RWPE2 (cell line): ENCODE results near the gene SDK2.

ENCODE experiments used
- ATAC-seq: fragments of 200-7000 bp; cut with Tn5 transposase; 3 replicates; pipeline ENCODE4 v1.9.1; 2021; ENCODE audit warnings: low read depth
- DNase-seq: peaks from one replicate; pipeline ENCODE4 v3.0.0-alpha.2; 2020; ENCODE audit warnings: low spot score
- H3K27ac ChIP-seq: fragments of 450-650 bp; 2 replicates; pipeline ENCODE4 v1.5.1; 2017; ENCODE audit warnings: mild to moderate bottlenecking; ENCODE audit not compliant: poor library complexity, severe bottlenecking
- H3K27me3 ChIP-seq: fragments of 250-450 bp; sonication (Bioruptor Pico); 2 replicates; pipeline ENCODE4 v1.5.1; 2021; ENCODE audit warnings: mild to moderate bottlenecking, moderate library complexity; ENCODE audit not compliant: insufficient read depth, poor library complexity, severe bottlenecking
- H3K36me3 ChIP-seq: fragments of 250-450 bp; sonication (Bioruptor Pico); 2 replicates; pipeline ENCODE4 v1.5.1; 2020; ENCODE audit warnings: low read depth, mild to moderate bottlenecking, moderate library complexity
- H3K4me1 ChIP-seq: fragments of 250-450 bp; sonication (Bioruptor Pico); 2 replicates; pipeline ENCODE4 v1.5.1; 2021; ENCODE audit warnings: mild to moderate bottlenecking, moderate library complexity; ENCODE audit not compliant: insufficient read depth, poor library complexity, severe bottlenecking
- H3K4me3 ChIP-seq: fragments of 250-450 bp; sonication (Bioruptor Pico); 2 replicates; pipeline ENCODE4 v1.5.1; 2021; ENCODE audit warnings: mild to moderate bottlenecking, moderate library complexity; ENCODE audit not compliant: severe bottlenecking
- H3K9me3 ChIP-seq: fragments of 250-450 bp; sonication (Bioruptor Pico); 2 replicates; pipeline ENCODE4 v1.5.1; 2021; ENCODE audit warnings: mild to moderate bottlenecking, moderate library complexity; ENCODE audit not compliant: severe bottlenecking
- TF ChIP-seq, protein P1 (sequence below): fragments of 450-650 bp; IDR thresholded peaks from one replicate; pipeline ENCODE4 v1.5.1; 2017; ENCODE audit warnings: mild to moderate bottlenecking, moderate library complexity; ENCODE audit not compliant: poor library complexity, severe bottlenecking

The SDK2 gene

DNA sequence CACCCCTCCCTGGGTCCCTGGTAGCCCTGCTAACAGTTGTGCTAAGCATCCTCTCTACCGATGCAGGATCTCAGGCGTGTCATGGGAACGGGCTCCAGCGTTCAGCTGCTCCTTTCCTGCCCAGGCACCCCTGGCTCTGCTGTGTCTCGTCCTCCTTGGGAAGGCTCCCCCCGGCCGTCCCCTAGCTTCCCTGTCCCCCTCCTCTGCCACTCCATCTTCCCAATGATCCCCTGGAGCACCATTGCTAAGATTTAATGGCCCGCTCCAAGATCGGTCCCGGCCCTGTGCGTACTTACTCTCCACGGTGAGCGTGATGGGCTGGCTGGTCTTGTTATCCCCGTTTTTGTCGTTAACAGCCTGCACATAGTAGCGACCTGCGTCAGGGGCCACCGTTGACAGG, 196.9 kb downstream of the SDK2 start:
- TF ChIP-seq, protein P1, sequence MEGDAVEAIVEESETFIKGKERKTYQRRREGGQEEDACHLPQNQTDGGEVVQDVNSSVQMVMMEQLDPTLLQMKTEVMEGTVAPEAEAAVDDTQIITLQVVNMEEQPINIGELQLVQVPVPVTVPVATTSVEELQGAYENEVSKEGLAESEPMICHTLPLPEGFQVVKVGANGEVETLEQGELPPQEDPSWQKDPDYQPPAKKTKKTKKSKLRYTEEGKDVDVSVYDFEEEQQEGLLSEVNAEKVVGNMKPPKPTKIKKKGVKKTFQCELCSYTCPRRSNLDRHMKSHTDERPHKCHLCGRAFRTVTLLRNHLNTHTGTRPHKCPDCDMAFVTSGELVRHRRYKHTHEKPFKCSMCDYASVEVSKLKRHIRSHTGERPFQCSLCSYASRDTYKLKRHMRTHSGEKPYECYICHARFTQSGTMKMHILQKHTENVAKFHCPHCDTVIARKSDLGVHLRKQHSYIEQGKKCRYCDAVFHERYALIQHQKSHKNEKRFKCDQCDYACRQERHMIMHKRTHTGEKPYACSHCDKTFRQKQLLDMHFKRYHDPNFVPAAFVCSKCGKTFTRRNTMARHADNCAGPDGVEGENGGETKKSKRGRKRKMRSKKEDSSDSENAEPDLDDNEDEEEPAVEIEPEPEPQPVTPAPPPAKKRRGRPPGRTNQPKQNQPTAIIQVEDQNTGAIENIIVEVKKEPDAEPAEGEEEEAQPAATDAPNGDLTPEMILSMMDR, result no peak
- no peaks in the 10 kb centered on the region for H3K9me3 ChIP-seq
- no peaks in the 10 kb centered on the region for H3K36me3 ChIP-seq
- ATAC-seq (no peak), DNase-seq (no peak)
- no peak overlapping the region for H3K4me3 ChIP-seq
- H3K4me1 ChIP-seq, result no peaks in the 10 kb centered on the region
- H3K27me3 ChIP-seq, result no peaks in the 10 kb centered on the region
- no peak overlapping the region for H3K27ac ChIP-seq

GRCh38 chr17:73446617-73447016, 197.6 kb downstream of the SDK2 start:
- H3K27ac ChIP-seq, result no peak overlapping the region
- H3K4me3 ChIP-seq, result no peak overlapping the region
- no peaks in the 10 kb centered on the region for H3K9me3 ChIP-seq
- H3K4me1 ChIP-seq, result no peaks in the 10 kb centered on the region
- TF ChIP-seq, protein P1, result no peak
- H3K36me3 ChIP-seq, result no peaks in the 10 kb centered on the region
- ATAC-seq, result no peak
- no peak for DNase-seq
- no peaks in the 10 kb centered on the region for H3K27me3 ChIP-seq

DNA sequence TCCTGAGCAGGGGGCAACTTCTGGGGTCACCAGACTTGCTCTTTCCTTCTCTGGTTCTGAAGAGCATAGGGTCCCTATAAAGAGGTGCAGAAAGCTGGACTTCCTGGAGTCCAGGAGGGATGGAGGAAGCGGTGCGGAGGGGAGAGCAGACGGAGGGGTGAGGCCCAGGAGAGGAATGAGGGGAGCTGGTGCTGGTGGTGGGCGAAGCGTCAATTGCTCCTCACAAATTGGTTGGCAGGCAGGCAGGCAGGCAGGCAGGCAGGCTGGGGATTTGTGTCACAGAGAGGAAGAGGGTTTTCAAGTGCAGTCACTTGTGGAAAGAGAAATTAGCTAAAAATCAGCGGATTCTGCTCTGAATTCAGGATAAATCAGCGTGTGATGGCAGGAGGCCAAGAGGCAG, 198.8 kb downstream of the SDK2 start:
- H3K27ac ChIP-seq, result no peak overlapping the region
- TF ChIP-seq, protein P1, result no peak
- ATAC-seq (no peak), DNase-seq (no peak)
- H3K4me1 ChIP-seq, result no peaks in the 10 kb centered on the region
- no peaks in the 10 kb centered on the region for H3K27me3 ChIP-seq
- H3K4me3 ChIP-seq, result no peak overlapping the region
- H3K9me3 ChIP-seq, result no peaks in the 10 kb centered on the region
- no peaks in the 10 kb centered on the region for H3K36me3 ChIP-seq

DNA sequence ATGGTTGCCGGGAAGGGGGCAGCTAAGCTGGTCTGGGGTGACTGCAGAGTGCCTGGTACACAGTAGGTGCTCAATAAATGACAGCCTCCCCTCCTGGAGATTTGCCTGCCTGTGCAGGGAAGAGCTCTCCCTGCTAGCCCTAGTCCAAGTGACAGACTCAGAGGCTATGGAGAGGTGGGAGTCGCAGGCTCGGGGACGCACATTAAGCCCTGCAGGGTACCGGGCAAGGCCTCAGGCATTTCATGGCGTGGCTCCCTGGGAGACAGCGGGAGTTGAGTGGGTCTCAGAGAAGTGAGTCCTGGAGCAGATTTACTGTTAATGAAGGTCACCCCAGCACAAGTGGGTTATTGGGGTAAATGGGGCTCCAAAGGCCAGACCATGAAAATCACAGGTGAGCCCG, 200.2 kb downstream of the SDK2 start:
- no peaks in the 10 kb centered on the region for H3K9me3 ChIP-seq
- no peaks in the 10 kb centered on the region for H3K36me3 ChIP-seq
- no peak overlapping the region for H3K4me3 ChIP-seq
- TF ChIP-seq, protein P1, result no peak
- ATAC-seq (no peak), DNase-seq (no peak)
- no peaks in the 10 kb centered on the region for H3K4me1 ChIP-seq
- no peak overlapping the region for H3K27ac ChIP-seq
- no peaks in the 10 kb centered on the region for H3K27me3 ChIP-seq

GRCh38 chr17:73439597-73439996, 204.6 kb downstream of the SDK2 start:
- DNase-seq, result no peak

More at GRCh38 chr17:73439597-73439996, 204.6 kb downstream of the SDK2 start:
- H3K4me1 ChIP-seq, result peaks cover 5% of the 10 kb centered on the region
- TF ChIP-seq, protein P1, result no peak
- H3K27me3 ChIP-seq, result no peaks in the 10 kb centered on the region
- H3K4me3 ChIP-seq, result no peak overlapping the region
- H3K27ac ChIP-seq, result no peak overlapping the region
- H3K9me3 ChIP-seq, result no peaks in the 10 kb centered on the region
- ATAC-seq, result no peak
- no peaks in the 10 kb centered on the region for H3K36me3 ChIP-seq
